K562 (cell line): ENCODE measurements around the gene DHX40. TPM values are rescaled to one million over a fixed set of nuclear protein-coding genes. Genes with fewer than 3 reads are reported as not detected.
A peak's percentile ranks its signal among the peaks of the same experiment; 100 is the strongest.

Experiments
- ARHGAP35 ChIP-seq: fragments of 450-650 bp; IDR thresholded peaks from 2 replicates; pipeline ENCODE4 v1.6.1; 2018; ENCODE audit not compliant: partially characterized antibody
- BACH1 ChIP-seq: fragments of 200-800 bp; sonication (Bioruptor generic); IDR thresholded peaks from 2 replicates; pipeline ENCODE4 v1.6.1; 2016; ENCODE audit warnings: missing genetic modification characterization, missing compliant biosample characterization
- ERF ChIP-seq: fragments of 450-650 bp; formaldehyde crosslinking; IDR thresholded peaks from 2 replicates; pipeline ENCODE4 v1.4.0; 2020; ENCODE audit warnings: mild to moderate bottlenecking, mixed read lengths
- EWSR1 ChIP-seq: fragments of 450-650 bp; IDR thresholded peaks from 2 replicates; pipeline ENCODE4 v1.6.1; 2018; ENCODE audit warnings: borderline replicate concordance, mild to moderate bottlenecking, low read depth, moderate library complexity; ENCODE audit not compliant: partially characterized antibody
- HNRNPK ChIP-seq: fragments of 200-400 bp; formaldehyde crosslinking; IDR thresholded peaks from one replicate; pipeline ENCODE4 v1.6.1; 2018; ENCODE audit warnings: mild to moderate bottlenecking, low read depth, low read length; ENCODE audit not compliant: poor library complexity, severe bottlenecking
- ILK ChIP-seq: fragments of 450-650 bp; IDR thresholded peaks from 2 replicates; pipeline ENCODE4 v1.6.1; 2016; ENCODE audit warnings: missing genetic modification characterization, low read depth, mild to moderate bottlenecking, missing compliant biosample characterization, moderate library complexity, borderline replicate concordance
- MECOM ChIP-seq: fragments of 250-450 bp; sonication (Bioruptor Pico); IDR thresholded peaks from 2 replicates; pipeline ENCODE4 v1.8.0; 2022; ENCODE audit warnings: inconsistent platforms
- MXI1 ChIP-seq: IDR thresholded peaks from 2 replicates; pipeline ENCODE4 v1.6.1; 2011; ENCODE audit warnings: low read depth, mild to moderate bottlenecking, improper control_type of control experiment, low read length
- NFRKB ChIP-seq: fragments of 450-650 bp; IDR thresholded peaks from 2 replicates; pipeline ENCODE4 v1.6.1; 2016; ENCODE audit warnings: low read depth
- RBM39 ChIP-seq: fragments of 200-400 bp; formaldehyde crosslinking; optimal IDR thresholded peaks from 2 replicates; pipeline ENCODE3; 2018; ENCODE audit warnings: low read depth, low read length
- SMARCA5 ChIP-seq: fragments of 450-650 bp; IDR thresholded peaks from 2 replicates; pipeline ENCODE4 v1.6.1; 2016
- SPI1 ChIP-seq: IDR thresholded peaks from 2 replicates; pipeline ENCODE4 v1.6.1; 2011; ENCODE audit warnings: low read depth, low read length, control low read depth, borderline replicate concordance
- STAT5A ChIP-seq: IDR thresholded peaks from 2 replicates; pipeline ENCODE4 v1.6.1; 2012; ENCODE audit warnings: low read length, inconsistent platforms, borderline replicate concordance
- ZBTB1 ChIP-seq: sonication (generic); formaldehyde crosslinking; IDR thresholded peaks from 2 replicates; pipeline ENCODE4 v1.8.1; 2023; ENCODE audit warnings: missing genetic modification reagents, low read depth, mild to moderate bottlenecking, borderline replicate concordance
- ZC3H11A ChIP-seq: IDR thresholded peaks from 2 replicates; pipeline ENCODE4 v1.6.1; 2012; ENCODE audit warnings: low read depth, low read length, improper control_type of control experiment
- ZNF217 ChIP-seq: sonication (generic); formaldehyde crosslinking; IDR thresholded peaks from 2 replicates; pipeline ENCODE4 v1.8.0; 2022; ENCODE audit warnings: mild to moderate bottlenecking, missing genetic modification reagents
- ZNF316 ChIP-seq: fragments of 450-650 bp; IDR thresholded peaks from 2 replicates; pipeline ENCODE4 v1.6.1; 2016
- ZNF41 ChIP-seq: fragments of 250-450 bp; sonication (Bioruptor Pico); conservative IDR thresholded peaks from 2 replicates; pipeline ENCODE4 v1.4.0; 2020; ENCODE audit warnings: mild to moderate bottlenecking
- ZNF445 ChIP-seq: fragments of 250-450 bp; sonication (Bioruptor Pico); IDR thresholded peaks from 2 replicates; pipeline ENCODE4 v1.4.0; 2020; ENCODE audit warnings: low read depth, mild to moderate bottlenecking, moderate library complexity
- ZNF668 ChIP-seq: fragments of 250-450 bp; sonication (Bioruptor Pico); IDR thresholded peaks from 2 replicates; pipeline ENCODE4 v1.8.0; 2022; ENCODE audit warnings: mild to moderate bottlenecking, inconsistent platforms
- polyA plus RNA-seq, 8 experiments: library from polyadenylated mRNA; depleted of rRNA in 4 of 8; stranded (reverse) in 5 of 8; unstranded in 3 of 8; fragments of >200 nt; fragmentation: Nextera tagmentation in 2 of 8; fragmentation: Illumina TruSeq in 1 of 8; extraction: Ambion mirVana in 2 of 8; extraction: Trizol in 1 of 8; gene quantifications; 2 replicates each; pipeline versions ENCODE4 v1.2.1 to v1.2.3, GENCODE V29; 2011 to 2014; ENCODE audit warnings: inconsistent platforms in 1 of 8, missing spikeins in 1 of 8
- total RNA-seq, 7 experiments: library from RNA; depleted of rRNA in 6 of 7; stranded (reverse); fragments of >200 nt in 6 of 7; fragmentation: Illumina TruSeq in 2 of 7; extraction: Trizol in 2 of 7; gene quantifications; 2 replicates each; pipeline versions ENCODE4 v1.2.1 to v1.2.3, GENCODE V29; 2011 to 2021; ENCODE audit warnings: low replicate concordance in 1 of 7
- TF ChIP-seq, protein P1 (sequence below), 2 experiments: fragments of 250-450 bp in 1 of 2; fragments of 450-650 bp in 1 of 2; sonication (Bioruptor Pico) in 1 of 2; IDR thresholded peaks; 2 replicates each; pipeline versions ENCODE4 v1.6.1 to v1.8.0; 2016 to 2021; ENCODE audit warnings: mild to moderate bottlenecking in 2 of 2, moderate library complexity in 2 of 2, missing compliant biosample characterization in 1 of 2, missing genetic modification characterization in 1 of 2
- TF ChIP-seq, protein P2 (sequence below): fragments of 250-450 bp; sonication (Bioruptor Pico); IDR thresholded peaks from 2 replicates; pipeline ENCODE4 v1.8.0; 2021; ENCODE audit warnings: mild to moderate bottlenecking, moderate library complexity
- TF ChIP-seq, protein P3 (sequence below): fragments of 450-650 bp; IDR thresholded peaks from 2 replicates; pipeline ENCODE4 v1.6.1; 2016; ENCODE audit warnings: mild to moderate bottlenecking

Gene DHX40
- total and polyA plus RNA-seq, 9 of the 15 experiments (the other 6 are each of a cell fraction or from before 2014, with no cell fraction given): 7.2 to 38.6 (median 18.7) TPM

DNA sequence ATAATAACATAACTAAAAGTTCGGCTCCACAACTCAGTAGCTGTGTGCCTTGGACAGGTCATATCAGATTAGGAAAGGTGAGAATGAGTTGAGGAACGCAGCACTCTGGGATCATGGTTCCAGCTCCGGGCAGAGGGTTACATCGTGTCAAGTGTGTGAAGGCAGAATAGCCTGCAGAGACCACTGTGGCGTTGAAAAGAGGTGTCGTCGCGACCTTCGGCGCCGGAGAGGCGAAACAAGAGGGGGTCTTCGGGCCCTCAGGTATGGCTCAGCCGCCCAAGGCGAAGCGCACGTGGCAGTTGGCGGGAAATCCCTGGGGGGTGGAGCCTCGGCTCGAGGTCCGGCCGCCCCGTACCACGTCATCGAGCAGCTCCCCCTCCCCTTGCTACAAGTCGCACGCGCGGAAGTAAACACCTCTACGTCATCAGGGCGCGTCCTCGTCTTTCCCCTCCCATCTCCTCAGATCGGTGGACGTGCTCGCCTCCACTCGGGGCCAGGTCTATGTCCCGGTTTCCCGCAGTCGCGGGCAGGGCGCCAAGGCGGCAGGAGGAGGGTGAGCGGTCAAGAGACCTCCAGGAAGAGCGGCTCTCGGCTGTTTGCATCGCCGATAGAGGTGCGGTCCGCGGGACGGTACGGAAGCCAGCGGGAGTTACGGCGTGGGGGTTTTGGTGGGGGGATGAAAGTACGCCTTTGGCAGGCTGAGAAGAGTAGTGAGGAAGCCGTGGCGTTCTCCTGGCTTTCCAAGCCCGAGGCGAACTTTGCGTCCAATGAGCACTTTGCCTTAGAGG is at the start of gene DHX40 (continued):
- TF ChIP-seq STAT5A (no peak), ZNF668 (CRISPR knock-in tag) (peak; percentile 98), SPI1 (0 out of 2 replicates have a peak, but pooled peaks have one; percentile 3), ZNF217 (CRISPR knock-in tag) (no peak), MECOM (CRISPR knock-in tag) (peak; percentile 97), NFRKB (peak; percentile 82; the same call in 1 of the 2 replicates), ZC3H11A (peak; percentile 36; the same call in 1 of the 2 replicates), MXI1 (no peak), ERF (CRISPR knock-in tag) (peak; percentile 92; the same call in 1 of the 2 replicates), EWSR1 (no peak), ILK (tag) (no peak), ARHGAP35 (no peak), ZNF445 (peak; percentile 67; the same call in 1 of the 2 replicates), HNRNPK (no peak), RBM39 (no peak), SMARCA5 (no peak), ZBTB1 (CRISPR knock-in tag) (peak; percentile 81; the same call in 1 of the 2 replicates), ZNF41 (peak; percentile 67; the same call in 1 of the 2 replicates), ZNF316 (no peak), BACH1 (tag) (no peak; the same call in 1 of the 2 replicates)
- TF ChIP-seq, protein P1, sequence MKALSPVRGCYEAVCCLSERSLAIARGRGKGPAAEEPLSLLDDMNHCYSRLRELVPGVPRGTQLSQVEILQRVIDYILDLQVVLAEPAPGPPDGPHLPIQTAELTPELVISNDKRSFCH (CRISPR knock-in tag; IDR thresholded peaks at IDR 0.05): peak; percentile 90
- TF ChIP-seq, protein P1 (tag; IDR thresholded peaks at IDR 0.05): peak; percentile 99
- TF ChIP-seq, protein P2, sequence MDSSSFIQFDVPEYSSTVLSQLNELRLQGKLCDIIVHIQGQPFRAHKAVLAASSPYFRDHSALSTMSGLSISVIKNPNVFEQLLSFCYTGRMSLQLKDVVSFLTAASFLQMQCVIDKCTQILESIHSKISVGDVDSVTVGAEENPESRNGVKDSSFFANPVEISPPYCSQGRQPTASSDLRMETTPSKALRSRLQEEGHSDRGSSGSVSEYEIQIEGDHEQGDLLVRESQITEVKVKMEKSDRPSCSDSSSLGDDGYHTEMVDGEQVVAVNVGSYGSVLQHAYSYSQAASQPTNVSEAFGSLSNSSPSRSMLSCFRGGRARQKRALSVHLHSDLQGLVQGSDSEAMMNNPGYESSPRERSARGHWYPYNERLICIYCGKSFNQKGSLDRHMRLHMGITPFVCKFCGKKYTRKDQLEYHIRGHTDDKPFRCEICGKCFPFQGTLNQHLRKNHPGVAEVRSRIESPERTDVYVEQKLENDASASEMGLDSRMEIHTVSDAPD (CRISPR knock-in tag): peak; percentile 86; the same call in 1 of the 2 replicates
- TF ChIP-seq, protein P3, sequence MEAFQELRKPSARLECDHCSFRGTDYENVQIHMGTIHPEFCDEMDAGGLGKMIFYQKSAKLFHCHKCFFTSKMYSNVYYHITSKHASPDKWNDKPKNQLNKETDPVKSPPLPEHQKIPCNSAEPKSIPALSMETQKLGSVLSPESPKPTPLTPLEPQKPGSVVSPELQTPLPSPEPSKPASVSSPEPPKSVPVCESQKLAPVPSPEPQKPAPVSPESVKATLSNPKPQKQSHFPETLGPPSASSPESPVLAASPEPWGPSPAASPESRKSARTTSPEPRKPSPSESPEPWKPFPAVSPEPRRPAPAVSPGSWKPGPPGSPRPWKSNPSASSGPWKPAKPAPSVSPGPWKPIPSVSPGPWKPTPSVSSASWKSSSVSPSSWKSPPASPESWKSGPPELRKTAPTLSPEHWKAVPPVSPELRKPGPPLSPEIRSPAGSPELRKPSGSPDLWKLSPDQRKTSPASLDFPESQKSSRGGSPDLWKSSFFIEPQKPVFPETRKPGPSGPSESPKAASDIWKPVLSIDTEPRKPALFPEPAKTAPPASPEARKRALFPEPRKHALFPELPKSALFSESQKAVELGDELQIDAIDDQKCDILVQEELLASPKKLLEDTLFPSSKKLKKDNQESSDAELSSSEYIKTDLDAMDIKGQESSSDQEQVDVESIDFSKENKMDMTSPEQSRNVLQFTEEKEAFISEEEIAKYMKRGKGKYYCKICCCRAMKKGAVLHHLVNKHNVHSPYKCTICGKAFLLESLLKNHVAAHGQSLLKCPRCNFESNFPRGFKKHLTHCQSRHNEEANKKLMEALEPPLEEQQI: peak; percentile 88
